ENCODE results near the gene GNB2. TPM values are rescaled to one million over a fixed set of nuclear protein-coding genes. Genes with fewer than 3 reads are reported as not detected.

GNB2 gene
- total and polyA plus RNA-seq, 8 donors = 52.9 to 290 (median 161) TPM

GRCh38 chr7:100686822-100687211 is 13.3 kb downstream of the GNB2 start:
- intact Hi-C loops (cut with DNase I; ENCODE audit: low total_unique reads) = no loop called here
- WGBS, 5 donors = 86 to 94% (median 90%) methylated on average over 17 of the region's 17 CpGs
- H3K4me3 ChIP-seq = no peak overlapping the region
- no peak overlapping the region for H3K27ac ChIP-seq
- no peaks in the 10 kb centered on the region for H3K9me3 ChIP-seq
- H3K27me3 ChIP-seq = no peaks in the 10 kb centered on the region
- peaks cover 20 to 50% (median 35%) of the 10 kb centered on the region in 4 donors for H3K4me1 ChIP-seq
- peaks cover 67 to 82% (median 79%) of the 10 kb centered on the region in 4 donors for H3K36me3 ChIP-seq
- no peak for DNase-seq
- TF ChIP-seq CTCF (IDR thresholded peaks at IDR 0.05) (no peak), EP300 (IDR thresholded peaks at IDR 0.05) (no peak), POLR2AphosphoS5 (IDR thresholded peaks at IDR 0.05) (no peak), POLR2A (IDR thresholded peaks at IDR 0.05) (no peak)

GRCh38 chr7:100687261-100687660 is 13.7 kb downstream of the GNB2 start:
- Histone ChIP-seq H3K36me3 (peaks cover 62 to 78% (median 75%) of the 10 kb centered on the region in 4 donors), H3K27ac (no peak overlapping the region), H3K4me1 (peaks cover 25 to 54% (median 39%) of the 10 kb centered on the region in 4 donors), H3K9me3 (no peaks in the 10 kb centered on the region), H3K4me3 (no peak overlapping the region), H3K27me3 (no peaks in the 10 kb centered on the region)
- 88 to 93% (median 90%) methylated on average over 19 to 22 of the region's 22 CpGs for WGBS, 5 donors
- intact Hi-C loops (cut with DNase I; ENCODE audit: low total_unique reads) = no loop called here
- DNase-seq = no peak
- TF ChIP-seq POLR2AphosphoS5 (IDR thresholded peaks at IDR 0.05) = no peak
- TF ChIP-seq CTCF (IDR thresholded peaks at IDR 0.05) = no peak
- no peak for TF ChIP-seq EP300 (IDR thresholded peaks at IDR 0.05)
- no peak for TF ChIP-seq POLR2A (IDR thresholded peaks at IDR 0.05)

- no peak overlapping the region for H3K27ac ChIP-seq
- peaks cover 30 to 60% (median 45%) of the 10 kb centered on the region in 4 donors for H3K4me1 ChIP-seq
- 77 to 84% (median 83%) methylated on average over 23 to 25 of the region's 25 CpGs for WGBS, 5 donors
- H3K9me3 ChIP-seq = no peaks in the 10 kb centered on the region
- peaks cover 56 to 72% (median 69%) of the 10 kb centered on the region in 4 donors for H3K36me3 ChIP-seq
- H3K27me3 ChIP-seq = no peaks in the 10 kb centered on the region
- no peak for TF ChIP-seq POLR2A (IDR thresholded peaks at IDR 0.05)
- no peak overlapping the region for H3K4me3 ChIP-seq
- DNase-seq = no peak
- intact Hi-C loops (cut with DNase I; ENCODE audit: low total_unique reads) = no loop called here
Observed at GRCh38 chr7:100687751-100688300, 14.3 kb downstream of the GNB2 start.

DNA sequence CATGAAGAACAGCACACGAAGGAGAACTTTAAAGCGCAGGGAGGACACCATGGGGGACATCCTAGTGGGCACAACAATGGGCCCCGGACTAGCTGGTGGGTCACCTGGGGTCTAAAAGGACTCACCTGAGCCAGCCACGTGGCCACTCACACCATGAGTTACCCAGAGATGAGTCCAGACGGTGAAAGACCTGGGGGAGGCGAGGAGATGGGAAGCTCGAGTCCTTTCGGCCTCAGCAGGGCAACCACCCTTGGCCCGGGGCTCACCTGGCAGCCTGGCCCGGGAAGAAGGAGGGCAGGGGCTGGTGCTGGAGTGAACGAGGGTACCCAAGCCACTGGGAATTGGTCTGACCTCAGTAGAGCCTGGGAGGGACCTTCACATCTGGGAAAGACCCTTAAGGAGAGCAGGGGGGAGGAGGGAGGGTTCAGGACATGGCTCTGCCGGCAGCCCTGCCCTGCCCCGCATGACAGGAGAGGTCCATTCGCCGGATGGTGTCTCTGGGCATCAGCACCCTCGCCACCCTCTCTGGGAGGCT is 14.9 kb downstream of the GNB2 start:
- intact Hi-C loops (cut with DNase I; ENCODE audit: low total_unique reads) = no loop called here
- WGBS, 5 donors = 81 to 89% (median 84%) methylated on average over 14 to 16 of the region's 16 CpGs

More for the DNA sequence above, 14.9 kb downstream of the GNB2 start:
- Histone ChIP-seq H3K9me3 (no peaks in the 10 kb centered on the region), H3K4me1 (peaks cover 33 to 66% (median 50%) of the 10 kb centered on the region in 4 donors), H3K27ac (no peak overlapping the region), H3K36me3 (peaks cover 51 to 67% (median 64%) of the 10 kb centered on the region in 4 donors), H3K27me3 (no peaks in the 10 kb centered on the region), H3K4me3 (no peak overlapping the region)
- no peak for DNase-seq
- TF ChIP-seq POLR2AphosphoS5 (IDR thresholded peaks at IDR 0.05) (no peak), CTCF (IDR thresholded peaks at IDR 0.05) (no peak), EP300 (IDR thresholded peaks at IDR 0.05) (no peak), POLR2A (IDR thresholded peaks at IDR 0.05) (no peak)

All from stomach (tissue), 9 donors.